Trophoblast cell (in vitro differentiated cells and primary cell): Measurements from ENCODE around the gene SPAG16.

Source experiments
- DNase-seq, 2 donors: peaks; one replicate each; pipeline ENCODE4 v3.0.0-alpha.2; 2016
- H2AFZ ChIP-seq: 2 replicates; pipeline ENCODE4 v1.6.1; 2013; ENCODE audit warnings: low read length, moderate library complexity, mild to moderate bottlenecking; ENCODE audit not compliant: insufficient read depth, poor library complexity
- H2AK5ac ChIP-seq: 2 replicates; pipeline ENCODE4 v1.6.1; 2013; ENCODE audit warnings: mild to moderate bottlenecking, low read length
- H2BK120ac ChIP-seq: 2 replicates; pipeline ENCODE4 v1.6.1; 2013; ENCODE audit warnings: low read length, mild to moderate bottlenecking, moderate library complexity; ENCODE audit not compliant: insufficient read depth, poor library complexity
- H2BK12ac ChIP-seq: 2 replicates; pipeline ENCODE4 v1.6.1; 2013; ENCODE audit warnings: mild to moderate bottlenecking, low read length, moderate library complexity
- H2BK5ac ChIP-seq: 2 replicates; pipeline ENCODE4 v1.6.1; 2013; ENCODE audit warnings: low read length, low read depth, moderate library complexity, mild to moderate bottlenecking; ENCODE audit not compliant: poor library complexity
- H3K14ac ChIP-seq: 2 replicates; pipeline ENCODE4 v1.6.1; 2013; ENCODE audit warnings: mild to moderate bottlenecking, low read length
- H3K18ac ChIP-seq: 2 replicates; pipeline ENCODE4 v1.6.1; 2013; ENCODE audit warnings: mild to moderate bottlenecking, low read length
- H3K23ac ChIP-seq: 2 replicates; pipeline ENCODE4 v1.6.1; 2013; ENCODE audit warnings: low read length
- H3K27ac ChIP-seq: 2 replicates; pipeline ENCODE4 v1.5.1; 2013; ENCODE audit warnings: low read depth, mild to moderate bottlenecking, inconsistent platforms, low read length, moderate library complexity
- H3K27me3 ChIP-seq: 2 replicates; pipeline ENCODE4 v1.6.1; 2013; ENCODE audit warnings: inconsistent platforms, mild to moderate bottlenecking, low read length, moderate library complexity; ENCODE audit not compliant: insufficient read depth
- H3K36me3 ChIP-seq, 2 experiments: 1 replicate in 1 of 2; 2 replicates in 1 of 2; pipeline ENCODE4 v1.6.1; 2013; ENCODE audit warnings: low read length in 2 of 2, mild to moderate bottlenecking in 2 of 2, moderate library complexity in 1 of 2; ENCODE audit not compliant: insufficient read depth in 2 of 2, control insufficient read depth in 1 of 2
- H3K4ac ChIP-seq: 2 replicates; pipeline ENCODE4 v1.6.1; 2013; ENCODE audit warnings: low read depth, mild to moderate bottlenecking, low read length, moderate library complexity
- H3K4me1 ChIP-seq, 2 experiments: 1 replicate in 1 of 2; 2 replicates in 1 of 2; pipeline ENCODE4 v1.6.1; 2013; ENCODE audit warnings: low read length in 2 of 2, mild to moderate bottlenecking in 2 of 2, moderate library complexity in 1 of 2; ENCODE audit not compliant: insufficient read depth in 2 of 2, control insufficient read depth in 1 of 2
- H3K4me2 ChIP-seq: 2 replicates; pipeline ENCODE4 v1.6.1; 2013; ENCODE audit warnings: inconsistent platforms, mild to moderate bottlenecking, low read length, moderate library complexity
- H3K4me3 ChIP-seq: 2 replicates; pipeline ENCODE4 v1.5.1; 2013; ENCODE audit warnings: mild to moderate bottlenecking, low read depth, low read length, inconsistent platforms
- H3K79me1 ChIP-seq: one replicate; pipeline ENCODE4 v1.6.1; 2013; ENCODE audit warnings: low read length
- H3K79me2 ChIP-seq: 2 replicates; pipeline ENCODE4 v1.6.1; 2013; ENCODE audit warnings: low read length, mild to moderate bottlenecking; ENCODE audit not compliant: control insufficient read depth, insufficient read depth, poor library complexity
- H3K9ac ChIP-seq: 2 replicates; pipeline ENCODE4 v1.6.1; 2013; ENCODE audit warnings: mild to moderate bottlenecking, low read length
- H3K9me3 ChIP-seq: 2 replicates; pipeline ENCODE4 v1.6.1; 2013; ENCODE audit warnings: low read depth, mild to moderate bottlenecking, control low read depth, inconsistent platforms, low read length; ENCODE audit not compliant: insufficient read depth
- H4K12ac ChIP-seq: 2 replicates; pipeline ENCODE4 v1.6.1; 2013; ENCODE audit warnings: low read depth, mild to moderate bottlenecking, low read length, moderate library complexity
- H4K8ac ChIP-seq: 2 replicates; pipeline ENCODE4 v1.6.1; 2013; ENCODE audit warnings: low read depth, mild to moderate bottlenecking, low read length, moderate library complexity
- H4K91ac ChIP-seq: one replicate; pipeline ENCODE4 v1.6.1; 2013; ENCODE audit warnings: low read depth, mild to moderate bottlenecking, low read length, moderate library complexity
- WGBS: extraction: QIAGEN DNeasy Blood & Tissue Kit; methylation state at CpG from one replicate; pipeline ENCODE4 v1.1.7; 2013; ENCODE audit warnings: missing lambda C conversion rate; ENCODE audit not compliant: insufficient read length, insufficient coverage; ENCODE audit errors: extremely low coverage; 5-methylcytosine and 5-hydroxymethylcytosine counted together

The SPAG16 gene

DNA sequence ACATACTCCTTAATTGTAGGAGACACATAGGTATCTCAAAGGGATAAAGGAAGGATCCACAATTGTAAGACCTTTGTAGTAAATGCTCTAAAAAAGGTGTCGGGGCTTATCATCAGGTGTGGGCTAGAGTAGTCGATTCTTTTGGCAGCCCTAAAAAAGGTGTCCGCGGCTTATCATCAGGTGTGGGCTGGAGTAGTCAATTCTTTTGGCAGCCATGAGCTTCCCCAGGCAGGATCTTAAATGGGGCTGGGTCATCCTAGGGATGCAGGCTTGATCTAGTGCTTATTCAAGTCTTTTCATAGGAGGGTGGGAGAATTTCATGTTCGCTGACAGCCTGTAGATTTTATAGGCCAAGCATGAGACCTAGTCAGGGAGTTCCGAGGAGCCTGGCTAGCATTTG lies 720.2 kb downstream of the SPAG16 start:
- Histone ChIP-seq H3K4me3 (no peak overlapping the region), H3K14ac (no peak overlapping the region), H3K23ac (no peak overlapping the region), H3K4ac (no peak overlapping the region), H4K12ac (no peak overlapping the region), H3K4me2 (no peak overlapping the region), H2BK120ac (no peak overlapping the region), H3K4me1 (no peaks in the 10 kb centered on the region), H3K79me1 (no peaks in the 10 kb centered on the region), H2BK12ac (no peak overlapping the region), H3K27ac (no peak overlapping the region), H2BK5ac (no peak overlapping the region), H3K9ac (no peak overlapping the region), H3K79me2 (no peaks in the 10 kb centered on the region), H4K8ac (no peak overlapping the region), H3K18ac (no peak overlapping the region), H3K36me3 (peaks cover 1 to 2% of the 10 kb centered on the region in 2 experiments), H3K9me3 (peaks cover 2% of the 10 kb centered on the region), H3K27me3 (no peaks in the 10 kb centered on the region), H2AK5ac (no peak overlapping the region), H4K91ac (no peak overlapping the region), H2AFZ (no peak overlapping the region)
- no peak for DNase-seq
- WGBS, result no CpG with 5 or more reads among the region's 6 CpGs

DNA sequence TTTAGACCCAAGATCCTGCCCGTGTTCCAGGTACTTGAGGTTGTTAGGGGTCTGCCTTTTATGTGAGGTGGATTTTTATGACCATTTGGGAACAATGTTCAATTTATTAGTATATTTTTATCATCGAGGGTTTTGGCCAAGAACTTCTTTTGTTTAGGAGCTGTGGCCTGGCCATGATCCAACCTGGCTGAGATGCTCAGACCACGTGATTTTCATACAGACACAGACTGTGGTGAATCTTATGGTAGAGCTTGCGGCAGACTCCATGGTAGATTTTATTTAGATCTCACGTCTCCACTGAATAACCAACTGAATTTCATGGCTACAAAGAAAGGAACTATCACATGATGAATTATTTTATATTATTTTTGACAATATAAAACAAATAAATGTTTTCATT lies 721.1 kb downstream of the SPAG16 start:
- Histone ChIP-seq H2AK5ac (no peak overlapping the region), H3K4ac (no peak overlapping the region), H3K9me3 (no peaks in the 10 kb centered on the region), H3K79me2 (no peaks in the 10 kb centered on the region), H4K12ac (no peak overlapping the region), H3K14ac (no peak overlapping the region), H2AFZ (no peak overlapping the region), H3K27ac (no peak overlapping the region), H3K23ac (no peak overlapping the region), H3K36me3 (peaks cover 0 to 2% of the 10 kb centered on the region in 2 experiments), H3K18ac (no peak overlapping the region), H3K4me1 (no peaks in the 10 kb centered on the region), H3K4me2 (no peak overlapping the region), H3K27me3 (no peaks in the 10 kb centered on the region), H2BK5ac (no peak overlapping the region), H2BK120ac (no peak overlapping the region), H3K9ac (no peak overlapping the region), H3K79me1 (no peaks in the 10 kb centered on the region), H2BK12ac (no peak overlapping the region), H3K4me3 (no peak overlapping the region), H4K91ac (no peak overlapping the region), H4K8ac (no peak overlapping the region)
- WGBS, result no CpG with 5 or more reads among the region's 5 CpGs
- no peak for DNase-seq

DNA sequence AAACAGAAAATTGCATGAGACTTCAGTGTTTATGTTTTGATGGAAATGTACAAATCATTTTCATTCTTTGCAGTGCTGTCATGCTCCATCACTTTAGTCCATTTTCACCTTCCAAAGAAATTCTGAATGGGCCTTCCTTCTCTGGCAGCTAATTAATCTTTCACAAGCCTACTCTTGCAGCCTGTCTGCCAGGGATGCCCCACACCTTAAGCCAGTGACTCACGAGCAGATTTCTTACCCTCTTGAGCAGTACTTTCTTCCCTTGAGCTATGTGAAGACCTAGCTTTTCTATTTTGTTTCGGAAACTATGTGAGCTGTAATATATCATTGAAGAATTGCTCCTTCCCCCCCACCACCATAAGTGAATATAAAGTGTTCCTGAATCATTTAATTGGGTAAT lies 722.3 kb downstream of the SPAG16 start:
- H2AK5ac ChIP-seq, result no peak overlapping the region
- no peak overlapping the region for H4K12ac ChIP-seq
- no peak overlapping the region for H2BK120ac ChIP-seq
- no peak overlapping the region for H3K4me2 ChIP-seq
- no peaks in the 10 kb centered on the region for H3K79me1 ChIP-seq
- WGBS, result no CpG with 5 or more reads among the region's 2 CpGs
- H3K23ac ChIP-seq, result no peak overlapping the region
- no peak for DNase-seq
- H3K14ac ChIP-seq, result no peak overlapping the region
- H4K8ac ChIP-seq, result no peak overlapping the region
- H3K4me1 ChIP-seq, result no peaks in the 10 kb centered on the region
- no peak overlapping the region for H2BK5ac ChIP-seq
- no peak overlapping the region for H3K9ac ChIP-seq
- H2AFZ ChIP-seq, result no peak overlapping the region
- H3K79me2 ChIP-seq, result no peaks in the 10 kb centered on the region
- no peak overlapping the region for H3K18ac ChIP-seq
- H3K27ac ChIP-seq, result no peak overlapping the region
- H3K27me3 ChIP-seq, result no peaks in the 10 kb centered on the region
- peaks cover 0 to 2% of the 10 kb centered on the region in 2 experiments for H3K36me3 ChIP-seq
- H3K4ac ChIP-seq, result no peak overlapping the region
- H4K91ac ChIP-seq, result no peak overlapping the region
- H2BK12ac ChIP-seq, result no peak overlapping the region
- no peaks in the 10 kb centered on the region for H3K9me3 ChIP-seq
- H3K4me3 ChIP-seq, result no peak overlapping the region

DNA sequence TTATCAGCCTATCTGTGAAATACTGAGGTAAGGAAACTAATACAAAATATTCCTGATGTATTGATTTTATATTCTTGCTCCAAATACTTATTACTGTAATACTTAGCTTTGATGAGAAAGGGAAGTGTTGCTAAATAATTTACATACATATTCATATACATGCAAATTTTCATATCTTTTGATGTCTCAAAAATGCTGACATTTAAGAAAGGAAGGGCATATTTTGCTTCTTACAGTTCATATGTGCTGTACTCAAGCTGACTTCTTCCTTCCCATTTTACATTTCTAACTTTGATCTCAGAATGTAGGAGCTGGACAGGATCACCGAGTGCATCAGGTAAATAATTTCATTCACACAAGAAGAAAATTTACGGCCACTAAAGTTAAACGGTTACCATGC lies 727.4 kb downstream of the SPAG16 start:
- Histone ChIP-seq H3K9me3 (no peaks in the 10 kb centered on the region), H2BK12ac (no peak overlapping the region), H3K9ac (no peak overlapping the region), H3K27me3 (no peaks in the 10 kb centered on the region), H3K4me3 (no peak overlapping the region), H3K36me3 (peaks cover 0 to 2% of the 10 kb centered on the region in 2 experiments), H3K23ac (no peak overlapping the region), H3K4ac (no peak overlapping the region), H2BK5ac (no peak overlapping the region), H3K4me1 (no peaks in the 10 kb centered on the region), H3K18ac (no peak overlapping the region), H4K8ac (no peak overlapping the region), H2AFZ (no peak overlapping the region), H3K79me2 (no peaks in the 10 kb centered on the region), H2AK5ac (no peak overlapping the region), H3K27ac (no peak overlapping the region), H4K91ac (no peak overlapping the region), H4K12ac (no peak overlapping the region), H3K4me2 (no peak overlapping the region), H3K79me1 (no peaks in the 10 kb centered on the region), H3K14ac (no peak overlapping the region), H2BK120ac (no peak overlapping the region)
- WGBS, result no CpG with 5 or more reads among the region's 3 CpGs
- DNase-seq, result no peak
